OCI-LY3 (cell line): ENCODE measurements around the gene OVAAL.

Experiments used
- EZH2phosphoT487 ChIP-seq: fragments of 200-600 bp; shearing (Covaris generic); IDR thresholded peaks from 2 replicates; pipeline ENCODE4 v1.6.1; 2018; ENCODE audit warnings: antibody characterized with exemption, mixed run types, low read depth
- TF ChIP-seq, protein P1 (sequence below): fragments of 200-600, 300-600 bp; sonication (generic); IDR thresholded peaks from 2 replicates; pipeline ENCODE4 v1.5.1; 2014; ENCODE audit warnings: antibody characterized with exemption, low read length, low read depth

DNA sequence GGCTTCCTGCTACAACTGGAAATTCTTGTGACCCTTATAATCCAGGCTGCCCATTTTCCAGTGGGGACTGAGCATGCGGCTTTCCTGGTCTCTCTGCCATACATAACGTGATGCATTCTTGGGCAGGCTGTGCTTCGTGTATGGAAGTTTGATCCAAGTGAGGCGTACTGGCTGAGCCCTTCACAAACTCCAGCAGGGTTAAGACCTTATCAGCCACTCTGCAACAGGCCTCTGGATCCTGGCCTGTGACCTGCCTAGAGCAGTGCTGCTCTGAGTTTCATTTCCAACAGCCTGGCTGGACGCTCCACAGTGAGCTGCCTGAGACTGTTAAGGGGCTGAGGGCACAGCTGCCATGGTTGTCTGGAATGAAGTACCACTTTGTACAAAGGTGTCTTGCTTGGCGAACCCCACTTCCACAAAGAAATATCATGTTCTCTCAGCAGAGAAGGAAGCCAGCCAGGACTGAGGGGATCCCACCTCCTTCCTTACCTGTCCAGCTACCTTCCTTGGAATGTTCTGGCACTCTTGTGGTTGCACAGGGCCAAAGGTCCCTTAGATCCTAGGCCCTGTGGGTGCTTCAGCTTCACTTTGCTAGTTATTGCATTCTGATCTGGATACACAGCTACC is 44.6 kb downstream of the OVAAL start:
- TF ChIP-seq, protein P1, sequence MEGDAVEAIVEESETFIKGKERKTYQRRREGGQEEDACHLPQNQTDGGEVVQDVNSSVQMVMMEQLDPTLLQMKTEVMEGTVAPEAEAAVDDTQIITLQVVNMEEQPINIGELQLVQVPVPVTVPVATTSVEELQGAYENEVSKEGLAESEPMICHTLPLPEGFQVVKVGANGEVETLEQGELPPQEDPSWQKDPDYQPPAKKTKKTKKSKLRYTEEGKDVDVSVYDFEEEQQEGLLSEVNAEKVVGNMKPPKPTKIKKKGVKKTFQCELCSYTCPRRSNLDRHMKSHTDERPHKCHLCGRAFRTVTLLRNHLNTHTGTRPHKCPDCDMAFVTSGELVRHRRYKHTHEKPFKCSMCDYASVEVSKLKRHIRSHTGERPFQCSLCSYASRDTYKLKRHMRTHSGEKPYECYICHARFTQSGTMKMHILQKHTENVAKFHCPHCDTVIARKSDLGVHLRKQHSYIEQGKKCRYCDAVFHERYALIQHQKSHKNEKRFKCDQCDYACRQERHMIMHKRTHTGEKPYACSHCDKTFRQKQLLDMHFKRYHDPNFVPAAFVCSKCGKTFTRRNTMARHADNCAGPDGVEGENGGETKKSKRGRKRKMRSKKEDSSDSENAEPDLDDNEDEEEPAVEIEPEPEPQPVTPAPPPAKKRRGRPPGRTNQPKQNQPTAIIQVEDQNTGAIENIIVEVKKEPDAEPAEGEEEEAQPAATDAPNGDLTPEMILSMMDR, result no peak
- no peak for TF ChIP-seq EZH2phosphoT487
